Activated naive CD8-positive, alpha-beta T cell treated with anti-CD3 and anti-CD28 coated beads, Interleukin-2, amount 50 U/mL, for 16 hours (primary cell): ENCODE data around the gene RAPH1.

Experiments used
- DNase-seq: peaks from one replicate; pipeline ENCODE4 v3.0.0-alpha.2; 2020; ENCODE audit warnings: low read depth, low spot score

The RAPH1 gene

DNA sequence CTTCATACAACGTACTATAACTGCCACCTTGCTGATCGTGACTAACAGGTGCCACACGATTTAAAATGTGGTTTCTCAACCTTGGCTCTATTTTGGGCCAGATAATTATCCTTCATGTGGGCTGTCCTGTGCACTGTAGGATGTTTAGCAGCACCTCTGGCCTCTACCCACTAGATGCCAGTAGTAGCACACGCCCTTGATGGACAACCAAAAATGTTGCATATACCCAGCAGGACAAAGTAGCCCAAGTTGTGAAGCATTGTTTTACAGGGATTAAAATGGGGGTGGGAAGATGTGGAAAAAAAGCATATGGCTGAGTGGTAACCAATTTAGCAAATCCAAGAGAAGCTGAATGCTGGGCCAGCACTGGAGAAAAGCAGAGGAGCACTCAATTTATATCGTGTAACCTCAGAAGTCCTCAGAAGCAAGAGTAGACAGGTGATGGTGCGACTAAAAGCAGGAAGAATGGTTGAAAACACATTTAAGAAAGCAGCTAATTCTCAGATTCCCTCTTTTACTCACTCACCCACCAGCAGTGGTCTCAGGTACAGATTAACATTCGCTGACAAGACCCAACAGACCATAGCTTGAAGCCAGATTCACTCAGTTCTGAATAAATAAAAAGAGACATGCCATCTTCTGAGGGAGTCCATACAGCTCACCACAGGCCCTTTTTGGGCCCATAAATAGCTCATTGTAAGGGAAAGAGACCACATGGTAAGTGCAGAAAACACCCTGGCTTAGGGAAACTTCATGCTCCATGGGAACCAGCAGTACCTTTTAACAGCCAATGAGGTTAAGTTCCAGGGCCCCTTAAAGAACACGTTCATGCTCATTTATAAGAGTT lies 50.6 kb downstream of the RAPH1 start:
- peak; percentile 6 for DNase-seq

DNA sequence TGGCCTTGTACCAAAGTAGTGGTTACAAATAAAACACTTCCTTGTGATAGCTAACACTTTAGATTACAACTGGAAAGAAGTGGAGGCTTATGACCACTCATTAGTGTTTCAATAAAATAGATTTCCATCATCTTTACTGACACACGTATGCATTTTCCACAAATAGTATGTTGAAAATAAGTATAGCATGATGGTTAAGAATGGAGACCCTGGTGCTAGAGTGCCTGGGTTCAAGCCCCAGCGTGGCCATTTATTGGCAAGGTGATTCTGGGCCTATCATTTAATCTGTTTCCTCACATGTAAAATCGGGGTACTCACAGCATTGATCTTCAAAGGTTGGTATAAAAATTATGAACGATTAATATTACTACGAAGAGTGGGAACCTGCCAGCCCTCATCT lies 54.5 kb downstream of the RAPH1 start:
- no peak for DNase-seq

DNA sequence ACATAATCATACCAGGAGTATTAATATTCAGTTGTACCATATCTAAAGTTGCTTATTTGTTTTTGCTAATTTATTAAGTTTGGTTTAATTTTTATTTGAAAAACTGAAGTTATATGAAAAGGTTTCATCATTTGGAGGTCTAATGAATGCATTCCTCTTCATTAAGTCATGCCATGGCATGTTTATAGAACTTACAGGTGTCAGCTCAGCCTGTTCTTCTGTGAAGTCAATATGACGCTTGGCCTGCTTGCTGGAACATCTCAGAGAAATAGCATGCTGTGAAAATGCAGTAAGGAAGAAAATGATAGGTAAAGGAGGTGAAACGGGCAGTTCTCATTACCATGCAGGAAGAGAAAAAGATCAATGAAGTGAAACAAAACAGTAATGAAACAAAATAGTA lies 58.2 kb downstream of the RAPH1 start:
- no peak for DNase-seq

DNA sequence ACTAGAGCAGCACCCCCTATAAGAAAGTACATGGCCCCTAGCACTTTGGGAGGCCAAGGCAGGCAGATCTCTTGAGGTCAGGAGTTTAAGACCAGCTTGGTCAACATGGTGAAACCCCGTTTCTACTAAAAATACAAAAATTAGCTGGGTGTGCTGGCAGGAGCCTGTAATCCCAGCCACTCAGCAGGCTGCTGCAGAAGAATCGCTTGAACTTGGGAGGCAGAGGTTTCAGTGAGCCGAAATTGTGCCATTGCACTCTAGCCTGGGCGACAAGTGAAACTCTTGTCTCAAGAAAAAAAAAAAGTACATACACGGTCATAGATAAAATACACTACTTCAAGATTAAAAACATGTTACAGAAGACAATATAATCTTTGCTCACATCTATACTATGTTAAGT lies 63.8 kb downstream of the RAPH1 start:
- DNase-seq: no peak

DNA sequence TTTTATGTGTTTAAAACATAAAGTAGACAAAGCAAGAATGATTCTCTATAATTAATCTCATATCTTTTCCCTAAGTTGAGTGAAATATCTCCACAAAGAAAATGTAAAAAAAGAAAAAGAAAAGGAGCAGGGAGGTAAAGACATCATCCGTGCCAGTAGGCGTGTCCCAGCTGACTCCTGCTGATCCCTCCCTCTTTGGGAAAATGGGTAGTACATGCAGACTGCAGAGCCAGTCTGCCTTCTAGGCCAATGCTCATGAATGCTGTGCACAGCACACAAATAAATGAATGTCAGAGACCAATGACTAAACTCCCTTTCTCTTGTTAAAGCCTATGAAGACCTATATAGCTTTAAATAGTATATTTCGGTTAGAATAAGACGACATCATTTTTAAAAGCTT lies 64.7 kb downstream of the RAPH1 start:
- DNase-seq: no peak

DNA sequence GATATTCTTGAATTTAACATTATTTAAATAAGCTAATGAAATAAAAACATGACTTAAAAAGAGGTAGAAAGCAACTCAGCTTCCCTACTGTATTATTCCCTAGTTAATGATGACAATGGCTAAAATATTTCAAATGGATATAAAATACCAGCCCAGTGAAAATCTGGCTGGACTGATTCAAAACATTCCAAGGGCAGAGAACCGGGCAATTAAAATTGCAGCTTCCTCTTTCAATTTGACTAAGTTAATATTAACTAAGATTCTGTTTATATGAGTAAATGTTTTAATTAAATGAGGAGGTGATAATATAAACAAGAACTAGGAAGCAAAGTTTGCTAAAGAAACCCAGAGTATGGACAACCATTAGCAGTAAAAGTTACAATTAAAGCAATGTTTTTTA lies 65.6 kb downstream of the RAPH1 start:
- no peak for DNase-seq

DNA sequence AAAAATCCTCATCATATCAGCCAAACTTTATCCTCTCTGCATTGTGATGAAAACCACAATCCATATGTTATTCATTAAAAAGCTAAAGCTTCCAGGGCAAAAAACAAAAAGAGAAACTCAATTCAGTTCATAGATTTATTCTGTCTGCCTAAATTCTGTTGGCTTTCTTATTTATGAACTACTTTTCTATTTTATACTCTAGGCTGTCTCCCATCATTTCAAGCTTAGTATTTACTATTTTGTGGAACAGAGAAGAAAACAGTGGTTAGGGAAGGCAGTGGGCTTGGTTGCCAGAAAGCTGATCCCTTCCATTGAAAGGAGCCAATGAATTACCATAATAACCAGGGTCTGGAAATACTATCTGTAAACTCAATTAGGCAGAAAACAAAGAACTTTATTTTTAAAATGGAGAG lies 71.8 kb downstream of the RAPH1 start:
- no peak for DNase-seq

DNA sequence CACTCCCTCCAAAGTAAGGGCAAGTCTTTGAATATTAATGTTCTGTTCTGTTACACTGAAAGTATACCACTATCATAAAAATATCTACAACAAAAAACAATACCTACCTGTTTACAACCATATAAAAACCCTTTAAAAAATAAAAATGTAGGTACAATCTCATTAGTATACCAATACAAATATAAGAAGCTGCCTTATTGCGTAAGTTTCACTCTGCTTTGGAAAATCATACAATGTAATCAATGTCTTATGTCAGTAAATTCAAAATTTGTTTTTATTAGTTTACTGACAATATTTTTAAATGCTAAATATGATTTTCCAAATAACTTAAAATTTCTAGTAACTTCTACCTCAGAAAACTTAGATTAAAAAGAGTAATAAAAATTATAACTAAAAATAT lies 72.8 kb downstream of the RAPH1 start:
- DNase-seq: no peak

DNA sequence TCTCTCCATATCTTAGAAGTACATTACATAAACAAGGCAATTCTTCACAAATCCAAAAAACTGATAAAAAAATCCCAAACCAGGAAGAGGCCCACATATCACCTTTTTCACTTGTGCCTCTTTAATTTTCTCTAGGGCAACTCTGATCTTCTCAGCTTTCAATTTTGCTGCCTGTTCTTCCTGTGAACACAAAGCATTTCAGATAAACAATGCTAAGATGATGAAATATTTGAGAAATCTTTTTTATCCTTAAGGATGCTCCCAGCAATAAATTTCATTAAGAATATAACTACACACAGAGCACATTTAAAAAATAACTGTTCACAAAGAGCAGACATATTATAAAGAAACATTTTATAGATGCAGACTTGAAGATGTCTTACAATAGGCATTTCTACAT lies 73.4 kb downstream of the RAPH1 start:
- DNase-seq: no peak

DNA sequence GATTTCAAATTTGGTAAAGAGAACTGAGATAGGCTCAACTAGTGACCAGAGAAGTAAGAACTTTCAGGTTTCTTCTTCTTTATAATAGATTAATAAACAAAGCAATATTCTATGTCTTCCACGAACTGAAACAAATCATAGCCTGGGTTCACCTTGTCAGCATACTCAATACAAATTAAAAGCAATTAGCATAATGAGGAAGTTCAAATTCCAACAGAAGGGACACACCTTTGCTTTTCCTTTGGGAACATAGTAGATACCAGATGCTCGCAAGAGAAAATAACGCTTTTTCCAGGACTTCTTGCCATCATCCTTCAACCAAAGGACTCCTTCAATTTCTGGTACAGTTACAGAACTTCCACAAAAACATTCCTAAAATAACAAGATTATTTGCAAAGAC lies 79.9 kb downstream of the RAPH1 start:
- no peak for DNase-seq

DNA sequence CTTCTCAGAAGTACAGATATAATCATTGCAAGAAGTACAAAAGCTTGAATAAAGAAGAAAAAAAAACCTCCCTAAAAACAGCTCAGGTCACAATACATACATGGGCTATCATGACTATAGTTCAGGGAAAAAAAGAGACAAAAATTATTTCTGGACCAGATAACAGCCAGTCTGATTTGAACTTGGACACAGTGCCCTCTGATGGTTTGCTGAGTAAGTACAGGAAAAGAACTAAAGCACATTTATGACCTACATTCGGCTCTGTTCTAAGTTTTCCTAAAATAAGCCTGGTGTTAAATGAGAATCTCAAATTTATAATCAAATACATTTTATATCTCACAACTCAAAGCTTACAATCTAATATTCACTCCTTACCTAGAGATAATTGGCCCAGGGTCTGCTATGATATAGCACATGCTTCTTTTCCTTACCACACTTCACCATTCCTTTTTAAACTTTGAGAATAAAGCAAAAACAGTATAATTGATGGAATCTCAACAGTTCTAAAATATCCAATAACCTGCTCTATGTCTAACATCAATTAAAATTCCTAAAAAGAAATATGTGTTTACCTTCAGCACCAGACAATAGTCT lies 81.1 kb downstream of the RAPH1 start:
- no peak for DNase-seq

DNA sequence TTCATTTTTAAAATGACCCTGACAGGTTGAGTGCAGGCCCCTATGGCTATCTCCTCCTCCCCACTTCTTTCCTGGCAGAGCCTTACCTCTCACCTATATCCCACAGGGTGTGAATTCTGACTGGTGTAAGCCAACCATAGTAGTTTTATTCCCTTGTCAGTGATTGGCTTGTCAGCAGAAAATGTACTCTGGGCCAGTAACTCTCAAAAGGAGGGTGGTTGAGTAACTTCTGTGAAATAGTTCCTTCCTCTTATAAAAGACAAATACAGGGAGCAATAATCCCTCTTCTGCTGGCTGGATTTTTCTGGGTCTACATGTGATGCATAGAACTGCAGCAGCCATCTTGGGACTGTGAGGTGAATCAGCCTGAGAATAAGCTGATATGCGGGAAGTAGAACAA lies 83.4 kb downstream of the RAPH1 start:
- DNase-seq: no peak

DNA sequence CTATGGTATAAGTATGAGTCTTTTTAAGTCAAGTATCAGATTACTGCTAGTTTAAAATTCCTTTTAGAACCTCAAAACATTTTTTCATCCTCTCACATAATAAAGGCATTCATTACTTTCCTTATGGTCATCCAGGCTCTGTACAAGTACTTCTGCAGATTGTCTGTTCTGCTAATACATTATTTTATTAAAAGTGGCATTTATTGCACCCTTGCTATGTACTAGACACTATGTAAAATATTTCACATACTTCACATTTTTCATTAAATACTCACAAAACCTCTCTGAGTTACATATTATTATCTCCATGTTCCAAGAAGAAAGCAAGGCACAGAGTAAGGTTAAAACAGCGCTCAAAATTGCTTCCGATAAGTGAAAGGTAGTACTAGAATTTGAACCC lies 84.1 kb downstream of the RAPH1 start:
- no peak for DNase-seq

DNA sequence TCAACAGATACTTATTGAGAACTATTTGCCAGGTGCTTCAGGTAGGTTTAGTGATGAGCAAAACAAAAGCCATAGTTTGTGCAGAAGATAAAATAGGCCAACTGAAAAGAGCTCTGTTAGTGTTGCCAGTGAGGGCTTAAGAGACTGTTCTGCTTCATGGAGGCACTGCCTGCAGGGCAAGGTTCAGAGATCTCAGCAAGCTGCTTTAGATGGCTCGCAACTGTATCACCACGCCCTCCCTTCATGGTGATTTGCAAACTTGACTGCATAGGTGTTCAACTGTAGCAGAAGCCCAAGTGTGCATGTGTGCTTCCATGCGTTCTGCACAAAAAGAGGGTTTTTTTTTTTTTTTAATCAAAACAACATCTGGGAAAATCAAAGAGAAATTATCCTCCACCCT lies 84.5 kb downstream of the RAPH1 start:
- DNase-seq: no peak

DNA sequence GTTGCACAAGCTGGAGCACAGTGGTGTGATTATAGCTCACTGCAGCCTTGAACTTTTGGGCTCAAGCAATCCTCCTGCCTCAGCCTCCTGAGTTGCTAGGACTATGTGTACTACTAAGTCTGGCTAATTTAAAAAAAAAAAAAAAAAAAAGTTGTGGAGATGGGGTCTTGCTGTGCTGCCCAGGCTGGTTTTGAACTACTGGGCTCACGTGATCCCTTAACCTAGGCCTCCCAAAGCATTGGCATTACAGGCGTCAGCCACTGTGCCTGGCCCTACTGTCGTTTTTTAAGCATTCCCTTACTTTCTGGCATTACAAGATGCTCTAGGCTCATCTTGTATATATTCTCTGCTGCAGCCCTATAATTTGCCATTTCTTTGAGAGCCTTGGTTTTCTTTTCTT lies 88.3 kb downstream of the RAPH1 start:
- no peak for DNase-seq

DNA sequence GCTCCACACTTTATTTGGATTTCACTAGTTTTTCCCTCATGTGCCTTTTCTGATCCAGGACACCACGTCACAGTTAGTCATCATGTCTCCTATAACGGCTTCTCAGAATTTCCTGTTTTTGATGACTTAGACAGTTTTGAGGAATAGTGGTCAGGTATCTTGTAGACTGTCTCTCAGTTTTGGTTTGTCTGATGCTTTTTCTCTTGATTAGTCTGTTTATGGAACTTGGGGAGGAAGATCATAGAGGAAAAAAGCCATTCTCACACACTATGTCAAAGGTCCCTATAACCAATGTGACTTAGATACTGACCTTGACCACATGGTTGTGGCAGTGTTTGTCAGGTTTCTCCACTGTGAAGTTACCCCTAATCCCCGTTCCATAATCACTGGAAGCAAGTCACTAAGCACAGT lies 89.0 kb downstream of the RAPH1 start:
- DNase-seq: no peak

DNA sequence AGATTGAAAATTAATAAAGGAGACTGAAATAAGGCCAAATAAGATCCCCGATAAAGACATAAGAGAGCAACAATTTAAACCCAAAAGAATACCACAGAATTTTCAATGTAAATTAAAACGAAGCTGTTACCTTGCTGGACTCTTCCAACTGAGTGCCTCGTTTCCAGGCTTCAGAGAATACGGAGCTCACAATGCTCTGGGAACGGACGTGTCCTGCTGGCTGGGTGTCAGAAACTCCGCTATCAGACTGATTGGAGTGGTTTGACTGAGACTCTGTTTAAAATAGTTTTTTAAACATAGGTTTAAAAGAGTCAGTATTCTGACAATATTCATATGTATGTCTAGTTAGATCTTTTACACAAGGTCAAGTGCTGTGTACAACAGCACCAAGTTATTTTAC lies 90.4 kb downstream of the RAPH1 start:
- no peak for DNase-seq

DNA sequence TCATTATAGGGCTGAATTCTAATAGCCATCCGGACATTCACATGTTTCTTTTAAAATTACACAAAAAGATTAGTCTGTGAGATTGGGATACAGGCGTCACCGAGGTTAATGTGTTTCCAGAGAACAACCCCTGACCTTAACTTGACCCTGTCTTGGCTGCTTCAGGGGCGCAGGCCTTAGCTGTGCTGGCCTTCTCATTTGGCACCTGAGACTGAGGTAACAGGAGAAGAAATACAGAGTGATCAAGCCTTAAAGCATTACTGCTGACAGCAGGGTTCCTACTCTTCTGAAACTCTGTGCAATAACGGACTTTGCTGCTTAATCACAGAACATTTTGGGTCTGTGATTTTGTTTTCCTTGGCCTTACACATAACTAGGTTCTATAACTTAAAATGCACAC lies 92.6 kb downstream of the RAPH1 start:
- no peak for DNase-seq

DNA sequence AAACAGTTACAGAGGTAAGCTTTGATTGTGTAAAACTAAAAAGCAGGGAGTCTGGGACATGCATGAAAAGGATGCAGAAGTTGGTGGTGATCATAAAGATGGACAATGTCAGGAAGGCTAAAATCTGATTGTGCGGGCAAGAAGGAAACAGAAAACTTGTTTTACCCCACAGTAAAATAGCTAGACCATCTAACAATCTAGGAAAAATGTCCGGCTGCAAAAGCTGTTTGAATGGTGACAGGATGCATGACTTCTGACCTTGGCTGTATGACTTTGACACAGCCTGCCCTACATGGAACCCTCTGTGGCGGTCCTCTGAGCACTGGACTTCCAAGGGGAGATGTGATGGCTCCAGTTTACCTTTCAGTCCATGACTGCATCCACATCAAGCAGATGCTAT lies 93.6 kb downstream of the RAPH1 start:
- DNase-seq: no peak

DNA sequence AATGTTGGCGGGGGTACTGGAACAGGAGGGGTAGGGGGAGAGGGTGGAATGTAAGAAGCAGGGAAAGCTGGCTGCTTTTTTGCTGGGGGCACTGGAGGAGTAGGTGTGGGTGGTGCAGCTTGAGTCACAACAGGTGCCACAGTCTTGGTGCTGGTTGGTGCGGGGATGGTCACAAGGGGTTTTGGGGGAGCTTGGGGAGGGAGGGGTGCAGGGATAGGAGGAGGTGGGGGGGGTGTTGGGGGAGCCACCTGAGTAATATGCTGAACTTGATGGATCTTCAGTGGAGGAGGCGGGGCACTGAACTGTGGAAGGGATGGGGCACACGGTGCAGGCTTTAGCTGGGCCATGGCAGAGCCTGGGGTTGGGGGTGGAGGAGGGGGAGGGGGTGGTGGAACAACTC lies 94.4 kb downstream of the RAPH1 start:
- no peak for DNase-seq

DNA sequence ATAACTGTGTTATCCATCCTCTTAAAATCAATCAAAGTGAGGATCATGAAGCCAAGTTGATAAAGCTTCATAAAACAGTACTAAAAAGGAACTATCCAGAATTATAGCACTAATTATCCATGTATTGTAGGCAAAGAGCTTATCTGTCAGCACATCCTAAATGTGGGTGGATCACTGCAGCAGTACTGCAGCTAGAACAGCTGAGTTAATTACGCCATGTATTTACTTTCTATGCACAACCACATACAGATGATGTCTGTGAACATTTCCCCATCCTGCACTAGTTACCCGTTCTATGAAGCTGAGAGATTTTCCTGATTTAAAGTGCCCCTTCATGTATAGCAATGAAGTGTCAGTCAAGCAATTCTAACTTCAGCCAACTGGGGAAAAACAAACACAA lies 96.6 kb downstream of the RAPH1 start:
- DNase-seq: no peak

DNA sequence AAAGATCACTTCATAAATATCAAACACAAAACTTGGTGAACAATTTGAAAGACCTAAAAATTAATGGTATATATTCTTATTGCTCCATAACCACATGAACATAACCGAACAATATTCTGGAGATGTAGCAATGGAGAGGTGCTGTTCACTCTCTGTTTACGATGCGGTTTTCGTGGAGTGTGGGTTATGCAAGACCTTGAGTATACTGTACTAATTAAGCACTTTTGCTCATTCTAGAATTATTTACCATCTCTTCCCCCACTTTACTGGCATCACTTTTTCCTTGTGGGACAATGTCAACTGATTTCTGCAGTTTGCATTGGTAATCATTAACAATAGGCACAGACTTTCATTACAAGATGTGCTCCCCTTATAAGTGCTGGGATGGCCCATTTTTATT lies 97.6 kb downstream of the RAPH1 start:
- no peak for DNase-seq

DNA sequence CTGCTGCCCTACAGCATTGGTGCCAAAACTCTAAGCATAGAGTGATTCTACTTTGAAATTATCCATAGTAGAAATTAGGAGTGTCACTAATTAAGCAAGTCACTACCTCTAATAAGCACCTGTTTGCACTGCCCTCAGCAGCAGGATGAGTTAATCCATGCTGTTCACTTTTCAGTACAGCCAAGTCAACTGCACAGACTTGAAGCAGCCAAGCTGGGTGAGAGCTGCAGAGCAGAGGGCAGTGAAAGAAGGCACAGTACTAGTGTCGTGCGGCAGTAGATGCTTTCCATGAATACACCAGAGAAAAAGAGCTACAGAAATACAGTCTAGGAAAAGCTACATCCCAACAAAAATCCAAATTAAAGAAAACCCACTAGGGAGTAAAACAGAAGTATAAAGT lies 98.6 kb downstream of the RAPH1 start:
- no peak for DNase-seq

DNA sequence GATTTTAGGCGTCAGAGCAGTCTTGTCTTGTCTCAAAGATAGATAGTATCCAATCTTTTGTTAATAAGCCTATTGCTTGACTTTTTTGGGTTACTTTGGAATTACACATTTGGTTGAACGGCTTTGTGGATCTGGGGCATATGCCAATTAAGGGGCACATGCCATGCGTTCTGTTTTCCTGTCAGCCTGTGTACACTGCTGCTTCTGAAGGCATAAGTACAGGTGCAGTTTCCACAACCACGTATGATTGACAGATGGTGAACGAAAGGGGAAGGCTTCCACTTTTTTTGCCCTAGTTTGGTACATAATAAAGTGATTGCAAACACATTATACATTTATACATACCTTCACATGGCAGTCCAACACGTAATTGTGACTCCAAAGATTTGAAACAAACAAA lies 102.3 kb downstream of the RAPH1 start:
- DNase-seq: no peak
